Activated CD8-positive, alpha-beta memory T cell treated with anti-CD3 and anti-CD28 coated beads for 48 hours (primary cell): ENCODE results near the gene DOCK9.

Experiments
- DNase-seq, 3 experiments: peaks; one replicate each; pipeline ENCODE4 v3.0.0-alpha.2; 2020; ENCODE audit warnings: low read depth in 2 of 3, low spot score in 2 of 3

The DOCK9 gene

GRCh38 chr13:98976338-98976737, 1.5 kb downstream of the DOCK9 start:
- DNase-seq, result no peak

GRCh38 chr13:98975822-98976261, 2.0 kb downstream of the DOCK9 start:
- no peak for DNase-seq

GRCh38 chr13:98974053-98974452, 3.8 kb downstream of the DOCK9 start:
- no peak for DNase-seq

- DNase-seq, result no peak
Observed at GRCh38 chr13:98972627-98973026, 5.2 kb downstream of the DOCK9 start.

- no peak for DNase-seq
Observed at GRCh38 chr13:98972059-98972458, 5.8 kb downstream of the DOCK9 start.

GRCh38 chr13:98970330-98970729, 7.5 kb downstream of the DOCK9 start:
- DNase-seq, result no peak

- DNase-seq, result no peak
Observed at GRCh38 chr13:98967491-98967890, 10.4 kb downstream of the DOCK9 start.

- no peak for DNase-seq
Observed at GRCh38 chr13:98966019-98966418, 11.8 kb downstream of the DOCK9 start.

GRCh38 chr13:98965325-98965724, 12.5 kb downstream of the DOCK9 start:
- DNase-seq, result no peak

- DNase-seq, result no peak
Observed at GRCh38 chr13:98963917-98964316, 13.9 kb downstream of the DOCK9 start.

- DNase-seq, result no peak
Observed at GRCh38 chr13:98962901-98963590, 14.8 kb downstream of the DOCK9 start.

GRCh38 chr13:98961503-98962105, 16.3 kb downstream of the DOCK9 start:
- DNase-seq, result no peak

GRCh38 chr13:98960606-98961502, 17.0 kb downstream of the DOCK9 start:
- no peak for DNase-seq

GRCh38 chr13:98959786-98960605, 17.9 kb downstream of the DOCK9 start:
- no peak for DNase-seq

GRCh38 chr13:98959291-98959690, 18.6 kb downstream of the DOCK9 start:
- no peak for DNase-seq

- no peak for DNase-seq
Observed at GRCh38 chr13:98958443-98958794, 19.4 kb downstream of the DOCK9 start.

- no peak for DNase-seq
Observed at GRCh38 chr13:98957731-98958442, 20.0 kb downstream of the DOCK9 start.

GRCh38 chr13:98955336-98955735, 22.5 kb downstream of the DOCK9 start:
- no peak for DNase-seq

- DNase-seq, result no peak
Observed at GRCh38 chr13:98954313-98954712, 23.6 kb downstream of the DOCK9 start.

- DNase-seq, result no peak
Observed at GRCh38 chr13:98951266-98951665, 26.6 kb downstream of the DOCK9 start.

GRCh38 chr13:98950705-98951104, 27.2 kb downstream of the DOCK9 start:
- no peak for DNase-seq
